Lower lobe of right lung (tissue), 2 donors: ENCODE data around the gene ERBIN. TPM values are rescaled to one million over a fixed set of nuclear protein-coding genes. Genes with fewer than 3 reads are reported as not detected.
"Not testable (repeated sequence)": the region's sequence is repeated elsewhere in the genome, so short reads cannot be mapped to it uniquely, and the experiment has no call there.

Source experiments
- ATAC-seq, 2 donors: fragments of 200-7000 bp; cut with Tn5 transposase; one replicate each; pipeline ENCODE4 v1.9.1; 2020 to 2022; ENCODE audit warnings: mild to moderate bottlenecking in 2 of 2, moderate library complexity in 2 of 2
- DNase-seq: peaks from one replicate; pipeline ENCODE4 v3.0.0-alpha.2; 2020
- H3K27ac ChIP-seq: fragments of 200-600 bp; one replicate; pipeline ENCODE4 v1.8.0; 2022
- H3K27me3 ChIP-seq: fragments of 200-600 bp; one replicate; pipeline ENCODE4 v1.8.0; 2022; ENCODE audit warnings: low read depth
- H3K36me3 ChIP-seq: fragments of 200-600 bp; one replicate; pipeline ENCODE4 v1.8.0; 2022; ENCODE audit warnings: mild to moderate bottlenecking
- H3K4me1 ChIP-seq: fragments of 200-600 bp; one replicate; pipeline ENCODE4 v1.8.0; 2022
- H3K4me3 ChIP-seq: fragments of 200-600 bp; one replicate; pipeline ENCODE4 v1.8.0; 2022; ENCODE audit warnings: mild to moderate bottlenecking
- H3K9me3 ChIP-seq: fragments of 200-600 bp; one replicate; pipeline ENCODE4 v1.8.0; 2022
- intact Hi-C: fragments of 100-400 bp; cut with DNase I; formaldehyde crosslinking; loops from one replicate; pipeline ENCODE4 v1.11.0; 2022
- total RNA-seq: library from RNA; stranded (reverse); fragmentation: NEBNext Ultra II Directional; extraction: Animal tissue kit (Norgen Biotek cat#: 25700); gene quantifications from one replicate; pipeline ENCODE4 v1.2.1, GENCODE V29; 2021
- TF ChIP-seq, protein P1 (sequence below): fragments of 200-600 bp; IDR thresholded peaks from one replicate; pipeline ENCODE4 v1.8.0; 2022; ENCODE audit warnings: antibody characterized with exemption, mild to moderate bottlenecking
- donor health status: DM: no; HTN: yes; CAD: no; lungs with severe emphysema.

The ERBIN gene
- total RNA-seq, 1 donor from 2014 or later, result 68.2 TPM

DNA sequence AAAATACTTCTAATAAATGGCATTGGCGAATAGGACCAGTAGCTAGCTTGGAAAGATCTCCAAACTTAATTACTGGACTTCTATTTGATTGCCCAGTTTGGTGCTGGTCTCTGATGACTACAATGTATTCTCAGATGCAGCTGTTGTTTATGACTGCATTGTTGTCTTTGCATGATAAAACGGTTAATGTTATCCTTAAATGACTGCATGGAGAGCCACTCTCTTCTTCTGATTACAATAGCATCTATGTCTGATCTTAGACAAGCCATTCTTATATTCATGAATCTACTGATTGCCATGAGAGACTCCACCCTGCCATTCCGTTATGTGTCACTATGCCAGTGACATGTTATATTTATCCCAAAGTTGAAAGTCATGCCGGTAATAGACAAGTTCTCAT is 42.9 kb upstream of the ERBIN start:
- H3K4me1 ChIP-seq, result no peaks in the 10 kb centered on the region
- H3K27ac ChIP-seq, result no peak overlapping the region
- ATAC-seq (no peak), DNase-seq (no peak)
- no peak overlapping the region for H3K4me3 ChIP-seq
- no peaks in the 10 kb centered on the region for H3K27me3 ChIP-seq
- TF ChIP-seq, protein P1, sequence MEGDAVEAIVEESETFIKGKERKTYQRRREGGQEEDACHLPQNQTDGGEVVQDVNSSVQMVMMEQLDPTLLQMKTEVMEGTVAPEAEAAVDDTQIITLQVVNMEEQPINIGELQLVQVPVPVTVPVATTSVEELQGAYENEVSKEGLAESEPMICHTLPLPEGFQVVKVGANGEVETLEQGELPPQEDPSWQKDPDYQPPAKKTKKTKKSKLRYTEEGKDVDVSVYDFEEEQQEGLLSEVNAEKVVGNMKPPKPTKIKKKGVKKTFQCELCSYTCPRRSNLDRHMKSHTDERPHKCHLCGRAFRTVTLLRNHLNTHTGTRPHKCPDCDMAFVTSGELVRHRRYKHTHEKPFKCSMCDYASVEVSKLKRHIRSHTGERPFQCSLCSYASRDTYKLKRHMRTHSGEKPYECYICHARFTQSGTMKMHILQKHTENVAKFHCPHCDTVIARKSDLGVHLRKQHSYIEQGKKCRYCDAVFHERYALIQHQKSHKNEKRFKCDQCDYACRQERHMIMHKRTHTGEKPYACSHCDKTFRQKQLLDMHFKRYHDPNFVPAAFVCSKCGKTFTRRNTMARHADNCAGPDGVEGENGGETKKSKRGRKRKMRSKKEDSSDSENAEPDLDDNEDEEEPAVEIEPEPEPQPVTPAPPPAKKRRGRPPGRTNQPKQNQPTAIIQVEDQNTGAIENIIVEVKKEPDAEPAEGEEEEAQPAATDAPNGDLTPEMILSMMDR, result no peak
- intact Hi-C loops, result no loop called here
- no peaks in the 10 kb centered on the region for H3K36me3 ChIP-seq
- H3K9me3 ChIP-seq, result no peaks in the 10 kb centered on the region

DNA sequence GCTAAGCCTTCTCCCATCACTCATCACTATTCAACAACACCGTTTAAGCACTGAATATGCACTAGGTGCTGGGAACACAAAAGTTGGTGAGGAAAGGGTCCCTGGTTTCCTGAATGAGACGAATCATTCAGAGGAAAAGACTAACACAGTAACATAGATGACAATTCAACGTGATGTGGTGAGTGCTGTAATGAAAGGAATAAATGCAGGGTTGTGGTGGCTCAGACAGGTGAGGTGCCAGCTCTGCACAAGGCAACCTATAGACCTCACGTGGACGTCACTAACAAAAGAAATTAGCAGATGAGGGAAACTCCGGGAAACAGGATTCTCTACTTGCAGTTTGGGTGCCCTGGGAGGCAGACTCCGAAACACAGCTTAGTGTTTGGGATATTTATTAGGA is 40.0 kb upstream of the ERBIN start:
- no peak for DNase-seq
- no peak overlapping the region for H3K27ac ChIP-seq
- no peak overlapping the region for H3K4me3 ChIP-seq
- no peaks in the 10 kb centered on the region for H3K36me3 ChIP-seq
- TF ChIP-seq, protein P1, result no peak
- H3K9me3 ChIP-seq, result no peaks in the 10 kb centered on the region
- intact Hi-C loops, result no loop called here
- no peaks in the 10 kb centered on the region for H3K4me1 ChIP-seq
- ATAC-seq, result no peak
- no peaks in the 10 kb centered on the region for H3K27me3 ChIP-seq

DNA sequence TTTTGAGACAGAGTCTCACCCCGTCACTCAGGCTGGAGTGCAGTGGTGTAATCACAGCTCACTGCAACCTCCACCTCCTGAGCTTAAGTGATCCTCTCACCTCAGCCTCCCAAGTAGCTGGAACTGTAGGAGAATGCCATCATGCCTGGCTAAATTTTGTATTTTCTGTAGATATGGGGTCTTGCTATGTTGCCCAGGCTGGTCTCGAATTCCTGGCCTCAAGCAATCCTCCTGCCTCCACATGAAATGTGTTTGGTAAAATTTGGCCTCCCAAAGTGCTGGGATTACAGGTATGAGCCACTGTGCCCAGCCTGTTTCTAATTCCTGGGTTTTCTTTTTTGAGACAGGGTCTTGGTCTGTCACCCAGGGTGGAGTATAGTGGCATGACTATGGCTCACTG is 34.4 kb upstream of the ERBIN start:
- intact Hi-C loops, H3K36me3 ChIP-seq, H3K4me1 ChIP-seq, ATAC-seq, H3K4me3 ChIP-seq, DNase-seq, H3K9me3 ChIP-seq, H3K27me3 ChIP-seq, H3K27ac ChIP-seq: not testable (repeated sequence)

DNA sequence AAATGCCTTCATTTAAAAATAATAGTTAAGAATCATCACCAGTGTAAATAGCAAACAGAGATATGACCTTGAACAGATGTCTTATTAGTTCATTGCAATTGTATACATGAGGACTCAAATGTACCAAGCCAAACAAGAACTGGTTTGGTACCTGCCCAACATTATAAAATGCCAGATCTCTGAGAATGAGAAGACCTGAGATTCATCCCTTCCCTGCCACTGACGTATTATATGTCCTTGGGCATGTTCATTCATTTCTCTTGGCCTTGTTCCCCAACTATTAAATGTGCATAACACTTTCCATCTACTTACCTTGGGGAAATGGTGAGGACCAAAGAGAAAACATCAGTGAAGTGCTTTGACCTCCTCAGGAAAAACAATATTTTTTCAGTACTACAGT is 33.6 kb upstream of the ERBIN start:
- H3K27me3 ChIP-seq, result no peaks in the 10 kb centered on the region
- H3K27ac ChIP-seq, result no peak overlapping the region
- ATAC-seq (no peak), DNase-seq (no peak)
- no peak overlapping the region for H3K4me3 ChIP-seq
- no peaks in the 10 kb centered on the region for H3K36me3 ChIP-seq
- TF ChIP-seq, protein P1, result no peak
- H3K4me1 ChIP-seq, result no peaks in the 10 kb centered on the region
- intact Hi-C loops, result no loop called here
- no peaks in the 10 kb centered on the region for H3K9me3 ChIP-seq

DNA sequence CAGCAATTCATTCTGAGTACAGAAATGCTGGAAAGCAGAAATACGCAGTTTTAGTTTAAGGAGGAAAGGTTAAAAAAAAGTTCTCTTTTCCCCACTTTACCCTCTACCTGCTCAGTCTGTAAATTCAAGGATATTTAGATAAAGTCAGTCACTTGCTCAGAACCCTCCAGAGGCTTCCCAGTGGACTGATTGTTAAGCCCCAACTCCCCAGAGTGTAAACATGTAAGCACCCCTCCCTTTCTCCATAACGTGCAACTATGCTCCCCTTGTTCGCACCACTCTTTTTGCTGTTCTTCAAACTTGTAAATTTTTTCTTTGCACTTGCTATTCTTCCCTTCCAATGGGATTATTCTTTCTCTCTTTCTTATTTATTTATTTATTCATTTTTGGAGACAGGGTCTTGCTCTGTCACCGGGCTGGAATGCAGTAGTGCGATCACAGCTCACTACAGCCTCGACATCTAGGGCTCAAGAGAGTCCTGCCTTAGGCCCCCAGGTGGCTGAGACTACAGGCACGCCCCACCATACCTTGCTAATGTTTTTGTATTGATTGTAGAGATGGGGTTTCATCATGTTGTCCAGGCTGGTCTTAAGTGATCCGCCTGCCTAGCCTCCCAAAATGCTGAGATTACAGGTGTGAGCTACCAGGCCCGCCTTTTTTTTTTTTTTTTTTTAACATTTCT is 32.5 kb upstream of the ERBIN start:
- Histone ChIP-seq H3K27me3 (no peaks in the 10 kb centered on the region), H3K4me3 (no peak overlapping the region), H3K27ac (no peak overlapping the region), H3K4me1 (no peaks in the 10 kb centered on the region), H3K36me3 (no peaks in the 10 kb centered on the region), H3K9me3 (no peaks in the 10 kb centered on the region)
- TF ChIP-seq, protein P1, result no peak
- DNase-seq (no peak), ATAC-seq (no peak)
- intact Hi-C loops, result no loop called here

DNA sequence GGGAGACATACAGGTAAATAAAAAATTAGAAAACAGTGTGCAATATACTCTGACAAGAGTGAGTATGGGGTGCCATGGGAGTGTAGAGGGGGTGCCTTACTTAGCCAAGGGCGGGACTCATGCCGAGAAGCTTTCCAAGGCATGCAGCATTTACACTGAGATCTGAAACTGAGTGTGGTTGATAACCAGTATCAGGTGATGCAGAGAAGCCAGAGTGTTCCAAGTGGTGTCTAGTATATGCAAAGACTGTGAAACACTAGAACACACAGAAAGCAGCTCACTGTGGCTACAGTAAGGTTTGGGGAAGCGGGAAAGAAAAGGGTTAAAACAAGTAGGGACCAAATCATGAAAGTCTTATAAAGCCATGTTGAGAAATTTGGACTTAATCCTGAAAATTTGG is 30.5 kb upstream of the ERBIN start:
- no peaks in the 10 kb centered on the region for H3K27me3 ChIP-seq
- H3K4me3 ChIP-seq, result no peak overlapping the region
- H3K4me1 ChIP-seq, result no peaks in the 10 kb centered on the region
- intact Hi-C loops, result no loop called here
- H3K36me3 ChIP-seq, result no peaks in the 10 kb centered on the region
- DNase-seq, result no peak
- TF ChIP-seq, protein P1, result no peak
- H3K9me3 ChIP-seq, result no peaks in the 10 kb centered on the region
- no peak for ATAC-seq
- H3K27ac ChIP-seq, result no peak overlapping the region
